T follicular helper cell (primary cell): ENCODE data around the gene CFDP1.

Experiments used
- DNase-seq: peaks from one replicate; pipeline ENCODE4 v3.0.0-alpha.2; 2020; ENCODE audit warnings: low read depth

Gene CFDP1

GRCh38 chr16:75372236-75372856, 61.0 kb downstream of the CFDP1 start:
- DNase-seq = no peak

DNA sequence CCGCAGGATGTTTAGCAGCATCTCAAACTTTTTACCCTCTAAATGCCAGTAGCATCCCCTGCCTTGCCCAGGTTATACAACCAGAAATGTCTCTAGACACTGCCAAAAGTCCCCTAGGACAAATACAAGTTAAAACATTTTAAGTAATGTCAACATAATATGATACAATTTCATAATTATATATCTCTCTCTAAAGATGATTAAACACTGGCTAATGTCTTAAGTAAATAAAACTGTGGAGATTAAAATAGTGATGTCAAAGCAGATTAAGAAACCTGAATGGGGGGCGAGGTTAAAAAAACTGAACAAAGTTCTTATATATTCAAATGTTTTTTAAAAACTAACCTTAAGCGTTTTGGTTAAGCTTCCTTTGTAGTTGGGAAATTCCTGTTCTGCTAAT, 62.1 kb downstream of the CFDP1 start:
- DNase-seq = no peak

DNA sequence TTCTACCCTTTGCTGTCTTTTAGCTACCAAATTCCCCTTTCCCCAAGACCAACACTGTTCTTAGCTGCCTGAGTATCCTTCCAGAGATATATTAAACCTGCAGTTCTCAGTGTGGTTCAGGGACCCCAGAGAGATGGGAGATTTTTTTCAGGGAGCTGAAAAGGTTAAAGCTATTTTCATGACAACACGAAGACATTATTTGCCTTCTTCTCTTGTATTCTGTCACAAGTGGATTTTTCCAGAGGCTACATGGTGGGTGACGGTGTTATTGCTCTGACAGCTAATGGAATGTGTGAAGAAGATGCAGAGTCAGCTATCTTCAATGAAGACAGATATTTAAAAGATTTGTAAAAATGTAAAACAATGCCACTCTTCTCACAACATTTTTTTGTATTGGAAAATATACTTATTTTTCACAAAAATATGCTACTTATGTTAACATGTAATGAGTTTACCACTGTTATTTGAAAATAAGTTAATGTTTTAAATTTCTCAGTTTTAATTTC, 69.0 kb downstream of the CFDP1 start:
- no peak for DNase-seq

- no peak for DNase-seq
Measured at GRCh38 chr16:75362846-75363245, 70.5 kb downstream of the CFDP1 start.

- DNase-seq = no peak
Measured at GRCh38 chr16:75361936-75362335, 71.4 kb downstream of the CFDP1 start.

GRCh38 chr16:75354170-75354569, 79.1 kb downstream of the CFDP1 start:
- no peak for DNase-seq

DNA sequence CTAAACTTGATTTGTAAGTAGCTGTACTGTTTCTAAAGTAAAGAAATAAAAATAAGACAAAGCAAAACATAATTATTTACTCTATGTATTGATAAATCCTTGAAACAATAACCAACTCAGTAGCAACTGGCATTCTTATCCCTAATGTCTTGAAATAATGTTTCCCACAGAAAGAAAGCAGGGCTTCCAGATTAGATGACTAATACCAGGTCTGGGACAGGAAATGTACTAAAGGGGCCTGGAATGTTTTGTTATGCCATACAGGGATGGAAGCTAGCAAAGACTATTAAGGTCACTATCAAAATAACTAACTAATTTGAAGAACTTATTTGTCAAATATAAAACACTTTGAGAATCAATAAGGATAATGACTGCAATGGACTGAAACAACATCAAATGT, 82.1 kb downstream of the CFDP1 start:
- no peak for DNase-seq

DNA sequence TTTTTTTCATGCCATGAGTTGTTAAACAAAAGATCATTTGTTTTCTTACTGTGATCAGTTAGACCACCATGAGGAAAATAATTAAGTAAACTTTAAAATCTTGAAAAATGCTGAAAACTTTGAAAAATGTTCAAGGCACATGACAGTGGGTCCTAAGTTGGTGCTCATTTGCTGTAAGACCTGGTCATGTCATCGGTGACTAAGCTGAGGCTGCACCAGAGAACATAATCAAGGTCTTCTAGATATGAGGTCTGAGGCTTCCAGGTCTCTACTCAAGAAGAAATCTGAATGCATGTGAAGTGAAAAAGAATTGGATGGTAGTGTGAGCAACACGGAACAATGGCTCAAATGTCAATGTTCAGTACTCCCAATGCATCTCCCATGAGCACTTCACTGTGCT, 87.6 kb downstream of the CFDP1 start:
- DNase-seq = no peak

DNA sequence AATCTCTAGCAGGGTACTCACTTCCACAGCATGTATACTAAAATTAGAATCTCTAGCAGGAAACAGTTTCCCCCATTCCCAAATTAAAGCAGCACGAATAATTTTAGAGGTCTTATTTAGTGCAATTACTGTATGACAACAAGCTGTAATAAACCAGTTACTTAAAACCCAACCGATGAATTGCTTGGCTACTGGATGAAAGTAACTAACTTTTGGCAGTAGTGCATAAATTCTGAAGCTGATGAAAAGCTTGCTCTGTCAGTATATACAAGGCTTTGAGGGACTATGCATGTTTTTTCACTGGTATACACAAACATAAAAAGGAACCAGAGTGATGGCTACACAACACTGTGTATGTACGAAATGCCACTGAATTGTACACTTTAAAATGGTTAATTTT, 89.4 kb downstream of the CFDP1 start:
- DNase-seq = no peak

- DNase-seq = no peak
Measured at GRCh38 chr16:75343286-75343685, 90.0 kb downstream of the CFDP1 start.

GRCh38 chr16:75342308-75342811, 90.9 kb downstream of the CFDP1 start:
- DNase-seq = no peak

- DNase-seq = no peak
Measured at GRCh38 chr16:75341564-75342307, 91.6 kb downstream of the CFDP1 start.

- no peak for DNase-seq
Measured at GRCh38 chr16:75340741-75341491, 92.4 kb downstream of the CFDP1 start.

GRCh38 chr16:75337430-75337829, 95.9 kb downstream of the CFDP1 start:
- DNase-seq = no peak

GRCh38 chr16:75336521-75336920, 96.8 kb downstream of the CFDP1 start:
- DNase-seq = no peak

- DNase-seq = no peak
Measured at GRCh38 chr16:75333721-75334163, 99.6 kb downstream of the CFDP1 start.

DNA sequence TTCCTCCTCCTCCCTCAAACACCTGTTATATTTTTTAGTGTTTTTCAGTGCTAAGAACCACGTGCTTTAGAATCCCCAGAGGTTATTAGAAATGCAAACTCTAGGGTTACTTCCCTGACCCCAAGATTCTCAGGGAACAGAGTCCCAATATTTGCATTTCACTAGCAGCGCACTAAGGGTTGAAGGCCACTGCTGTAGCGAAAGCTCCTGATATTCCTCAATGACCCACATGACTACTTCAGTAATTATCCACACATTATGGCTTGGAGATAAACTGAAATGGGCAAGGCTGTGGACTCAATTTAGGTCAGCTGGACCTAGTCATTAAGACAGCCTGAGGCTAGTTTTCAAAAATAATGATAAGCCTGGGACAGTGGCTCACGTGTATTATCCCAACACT, 103.4 kb downstream of the CFDP1 start:
- no peak for DNase-seq

- DNase-seq = no peak
Measured at GRCh38 chr16:75326333-75326732, 107.0 kb downstream of the CFDP1 start.

- no peak for DNase-seq
Measured at GRCh38 chr16:75323933-75324332, 109.4 kb downstream of the CFDP1 start.

GRCh38 chr16:75323198-75323597, 110.1 kb downstream of the CFDP1 start:
- no peak for DNase-seq

GRCh38 chr16:75322740-75323139, 110.6 kb downstream of the CFDP1 start:
- no peak for DNase-seq

DNA sequence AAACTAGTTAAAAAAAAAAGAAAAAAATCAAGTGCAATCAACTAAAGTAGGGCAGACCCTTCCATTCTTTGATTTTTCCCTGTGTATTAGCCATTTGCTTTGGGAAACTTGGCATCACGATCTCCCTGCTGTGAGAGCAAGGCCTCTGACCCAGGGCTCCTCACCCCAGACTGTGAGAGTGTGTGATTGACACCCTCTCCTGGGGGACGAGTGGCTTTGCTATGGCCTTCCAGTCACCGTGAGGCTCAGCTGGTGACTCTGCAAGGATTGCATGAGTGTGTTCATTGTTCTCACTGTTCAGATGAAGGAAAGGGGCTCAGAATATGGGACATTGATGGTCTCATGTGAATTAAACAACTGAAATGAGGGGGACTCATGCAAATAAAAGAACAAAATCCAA, 112.9 kb downstream of the CFDP1 start:
- no peak for DNase-seq
